Fibroblast of the aortic adventitia (primary cell): ENCODE measurements around the gene TM2D3. TPM values are rescaled to one million over a fixed set of nuclear protein-coding genes. Genes with fewer than 3 reads are reported as not detected.

Experiments
- DNase-seq: peaks from one replicate; pipeline ENCODE4 v3.0.0-alpha.2; 2010; ENCODE audit warnings: low read depth
- H3K4me3 ChIP-seq: 2 replicates; pipeline ENCODE4 v1.5.1; 2011; ENCODE audit warnings: low read depth, mild to moderate bottlenecking, control low read depth, low read length, moderate library complexity
- CTCF ChIP-seq: IDR thresholded peaks from 2 replicates; pipeline ENCODE4 v1.5.1; 2011; ENCODE audit warnings: mild to moderate bottlenecking, low read length, control low read depth, inconsistent platforms; ENCODE audit not compliant: insufficient read depth
- total RNA-seq: library from RNA; depleted of rRNA; stranded (reverse); fragments of >200 nt; gene quantifications from 2 replicates; pipeline ENCODE4 v1.2.3, GENCODE V29; 2012; ENCODE audit warnings: low replicate concordance

The TM2D3 gene
- total RNA-seq, 1 donor: 37.0 TPM

DNA sequence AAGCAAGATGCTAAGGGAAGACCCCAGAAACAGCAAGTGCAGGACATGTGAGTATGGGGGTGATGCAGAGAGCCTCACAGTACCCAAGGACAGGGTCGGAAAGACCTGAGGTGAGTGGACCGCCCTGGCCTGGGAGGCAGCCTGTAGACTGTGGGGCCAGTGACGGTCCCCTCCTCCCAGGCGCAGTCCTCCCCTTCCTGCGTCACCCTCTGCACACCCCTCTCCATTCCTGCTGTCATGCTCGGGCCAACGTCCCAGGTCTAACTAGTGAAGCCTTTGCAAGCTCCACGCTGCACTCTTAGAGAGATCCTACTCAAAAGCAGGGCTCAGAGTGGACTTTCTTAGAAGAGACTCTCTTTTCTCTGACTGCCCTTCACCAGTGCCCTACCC is 41.6 kb downstream of the TM2D3 start:
- DNase-seq: no peak
- H3K4me3 ChIP-seq: no peak overlapping the region
- TF ChIP-seq CTCF: no peak

- TF ChIP-seq CTCF: no peak
- DNase-seq: no peak
- H3K4me3 ChIP-seq: no peak overlapping the region
Measured at GRCh38 chr15:101609742-101610610, 42.2 kb downstream of the TM2D3 start.

DNA sequence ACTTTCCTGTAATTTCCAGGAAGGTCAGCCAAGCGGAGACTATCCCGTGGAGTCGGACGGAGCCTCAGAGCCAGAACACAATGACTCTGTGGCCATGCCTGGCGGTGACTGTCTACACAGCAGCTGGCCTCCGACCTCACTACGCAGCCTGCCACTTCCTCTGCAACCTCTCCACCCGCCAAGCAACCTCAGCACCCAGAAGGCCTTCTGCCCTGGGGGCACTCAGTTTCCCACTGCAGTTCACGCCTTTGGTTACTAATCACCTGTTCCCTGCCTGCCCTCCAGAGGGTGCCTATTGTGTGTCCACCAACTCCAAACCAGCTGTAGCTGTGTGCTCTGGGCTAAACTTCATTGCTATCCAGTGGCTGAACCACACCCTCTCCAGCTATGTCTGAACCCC is 44.0 kb downstream of the TM2D3 start:
- DNase-seq: no peak
- TF ChIP-seq CTCF: no peak
- no peak overlapping the region for H3K4me3 ChIP-seq

DNA sequence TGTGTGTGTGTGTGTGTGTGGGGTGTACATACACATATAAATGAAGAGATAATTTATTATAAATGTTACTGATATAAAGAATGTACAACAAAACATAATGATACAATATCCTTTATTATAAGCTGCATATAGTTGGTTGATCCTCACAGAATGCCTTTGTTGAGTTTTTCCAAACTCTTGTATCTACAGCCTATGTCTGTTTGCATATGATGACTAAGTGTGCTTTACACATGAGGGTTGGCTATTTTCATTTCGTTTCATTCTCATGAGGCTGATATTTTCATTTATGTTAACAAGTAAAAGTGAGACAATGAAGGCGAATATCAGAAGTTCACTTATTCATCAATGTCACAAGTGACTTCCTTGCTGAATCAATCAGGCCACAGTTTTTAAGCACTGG is 45.1 kb downstream of the TM2D3 start:
- no peak for TF ChIP-seq CTCF
- no peak for DNase-seq
- H3K4me3 ChIP-seq: no peak overlapping the region

GRCh38 chr15:101604124-101604874 is 47.9 kb downstream of the TM2D3 start:
- no peak overlapping the region for H3K4me3 ChIP-seq
- no peak for DNase-seq
- no peak for TF ChIP-seq CTCF

DNA sequence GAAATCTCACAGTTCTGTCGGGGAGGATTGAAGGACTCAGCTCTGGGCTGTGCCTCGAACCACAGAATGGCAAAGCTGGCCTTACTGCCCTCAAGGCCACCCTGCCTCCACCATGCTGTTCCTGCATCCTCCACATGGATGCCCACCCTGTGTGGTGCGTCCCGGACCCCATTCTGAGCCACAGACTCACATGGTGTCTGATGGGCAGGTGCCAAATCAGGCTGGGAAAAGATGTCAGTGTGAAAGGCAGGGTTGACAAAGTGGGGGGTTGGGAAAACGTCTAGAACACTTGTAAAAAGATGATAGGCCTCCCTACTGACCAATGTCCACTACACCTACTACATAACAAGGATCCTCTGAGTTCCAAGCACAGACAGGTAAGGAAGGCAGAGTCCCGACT is 49.4 kb downstream of the TM2D3 start:
- no peak overlapping the region for H3K4me3 ChIP-seq
- no peak for TF ChIP-seq CTCF
- DNase-seq: no peak
